Activated gamma-delta T cell treated with anti-CD3 and anti-CD28 coated beads, Interleukin-2, amount 50 U/mL, for 16 hours (primary cell): ENCODE results near the gene GRM3.

Experiments used
- DNase-seq: peaks from one replicate; pipeline ENCODE4 v3.0.0-alpha.2; 2020; ENCODE audit warnings: low read depth

Gene GRM3

GRCh38 chr7:86904949-86905834, 261.5 kb downstream of the GRM3 start:
- DNase-seq = no peak

- no peak for DNase-seq
These were observed 265.2 kb downstream of the GRM3 start for GRCh38 chr7:86908948-86909347.

- DNase-seq = no peak
These were observed 267.9 kb downstream of the GRM3 start for GRCh38 chr7:86911659-86912058.

- DNase-seq = no peak
These were observed 270.0 kb downstream of the GRM3 start for GRCh38 chr7:86913709-86914108.
